T-helper 22 cell (primary cell): ENCODE results near the gene SYMPK.
A peak's percentile ranks its signal among the peaks of the same experiment; 100 is the strongest.
"Not testable (repeated sequence)": the region's sequence is repeated elsewhere in the genome, so short reads cannot be mapped to it uniquely, and the experiment has no call there.

Experiments
- DNase-seq: peaks from one replicate; pipeline ENCODE4 v3.0.0-alpha.2; 2020; ENCODE audit warnings: low read depth

SYMPK gene

GRCh38 chr19:45862564-45863334 is at the start of gene SYMPK:
SYMPK (minus strand) TSS chr19:45863147; CDS start chr19:45854495, 8,652 bp downstream.
- peak; percentile 99 for DNase-seq

- DNase-seq, result no peak
These were observed 48.3 kb upstream of the SYMPK start for GRCh38 chr19:45911291-45911690.

GRCh38 chr19:45908956-45909355 is 46.0 kb upstream of the SYMPK start:
- DNase-seq, result no peak

GRCh38 chr19:45906221-45906620 is 43.3 kb upstream of the SYMPK start:
- DNase-seq, result no peak

GRCh38 chr19:45905011-45905410 is 42.1 kb upstream of the SYMPK start:
- DNase-seq, result no peak

GRCh38 chr19:45902651-45903625 is 40.0 kb upstream of the SYMPK start:
- DNase-seq, result peak; percentile 97

- DNase-seq, result no peak
These were observed 39.1 kb upstream of the SYMPK start, which contains the start of gene MYPOP for GRCh38 chr19:45901912-45902650. MYPOP (minus strand) TSS chr19:45902613; CDS start chr19:45901773, 840 bp downstream.

GRCh38 chr19:45901432-45901911 is 38.5 kb upstream of the SYMPK start:
- DNase-seq, result no peak

GRCh38 chr19:45900738-45901431 is 37.9 kb upstream of the SYMPK start:
- DNase-seq, result no peak

- DNase-seq, result no peak
These were observed 37.1 kb upstream of the SYMPK start for GRCh38 chr19:45899919-45900589.

GRCh38 chr19:45899253-45899652 is 36.3 kb upstream of the SYMPK start:
- DNase-seq, result no peak

- no peak for DNase-seq
These were observed 34.4 kb upstream of the SYMPK start for GRCh38 chr19:45897261-45897812.

- not testable (repeated sequence) for DNase-seq
These were observed 33.1 kb upstream of the SYMPK start for GRCh38 chr19:45895983-45896599.

- no peak for DNase-seq
These were observed 32.6 kb upstream of the SYMPK start for GRCh38 chr19:45895519-45895972.

- DNase-seq, result no peak
These were observed 27.9 kb upstream of the SYMPK start for GRCh38 chr19:45890877-45891276.

GRCh38 chr19:45889210-45889885 is 26.4 kb upstream of the SYMPK start:
- no peak for DNase-seq

- no peak for DNase-seq
These were observed 24.3 kb upstream of the SYMPK start for GRCh38 chr19:45887200-45887710.

GRCh38 chr19:45886427-45887199 is 23.7 kb upstream of the SYMPK start:
- peak; percentile 80 for DNase-seq
